NOMO-1 treated with dmso at 0.1 percent for 144 hours (cell line): ENCODE results near the gene ADAMTSL5.
A peak's percentile ranks its signal among the peaks of the same experiment; 100 is the strongest.

ENCODE experiments used
- DNase-seq: peaks from one replicate; lab custom pipeline; 2025; ENCODE audit not compliant: unreplicated experiment; lab: John Stamatoyannopoulos, UW

The ADAMTSL5 gene

GRCh38 chr19:1496714-1497577 lies 15.9 kb downstream of the ADAMTSL5 start:
- DNase-seq = no peak

- DNase-seq = no peak
These were observed 16.8 kb downstream of the ADAMTSL5 start for GRCh38 chr19:1495799-1496713.

GRCh38 chr19:1495051-1495798 lies 17.6 kb downstream of the ADAMTSL5 start:
- DNase-seq = no peak

- DNase-seq = no peak
These were observed 18.6 kb downstream of the ADAMTSL5 start for GRCh38 chr19:1494115-1494815.

- DNase-seq = no peak
These were observed 20.3 kb downstream of the ADAMTSL5 start for GRCh38 chr19:1492474-1493006.

- DNase-seq = no peak
These were observed 21.0 kb downstream of the ADAMTSL5 start for GRCh38 chr19:1491849-1492170.

- DNase-seq = no peak
These were observed 21.5 kb downstream of the ADAMTSL5 start, which contains the start of gene REEP6 for GRCh38 chr19:1491114-1491848. REEP6 (plus strand) TSS chr19:1491181; CDS start chr19:1491270, 89 bp downstream.

- peak; percentile 98 for DNase-seq
These were observed 22.3 kb downstream of the ADAMTSL5 start, which contains the start of gene PCSK4 for GRCh38 chr19:1490311-1491113. PCSK4 (minus strand) TSS chr19:1490350; CDS start chr19:1490346, 4 bp downstream.

- DNase-seq = no peak
These were observed 23.1 kb downstream of the ADAMTSL5 start for GRCh38 chr19:1489463-1490310.

GRCh38 chr19:1488282-1488601 lies 24.6 kb downstream of the ADAMTSL5 start:
- no peak for DNase-seq

GRCh38 chr19:1487576-1488281 lies 25.1 kb downstream of the ADAMTSL5 start:
- DNase-seq = no peak

GRCh38 chr19:1486720-1487575 lies 25.9 kb downstream of the ADAMTSL5 start:
- DNase-seq = no peak

GRCh38 chr19:1483979-1484428 lies 28.8 kb downstream of the ADAMTSL5 start:
- DNase-seq = no peak

- no peak for DNase-seq
These were observed 29.5 kb downstream of the ADAMTSL5 start for GRCh38 chr19:1483131-1483978.

- no peak for DNase-seq
These were observed 30.3 kb downstream of the ADAMTSL5 start for GRCh38 chr19:1482361-1483130.
